PC-9 (cell line): ENCODE measurements around the gene APOA4. TPM values are rescaled to one million over a fixed set of nuclear protein-coding genes. Genes with fewer than 3 reads are reported as not detected.

Experiments
- BruUV-seq: library from RNA; stranded (reverse); fragments of 400-500 nt; replicated peaks from 2 replicates; lab custom pipeline; 2021; lab: Mats Ljungman, UMichigan
- CTCF ChIA-PET: fragments of 300-600 bp; sonication (Branson Sonifier 250); formaldehyde crosslinking; loops from one replicate; lab custom pipeline; 2022; ENCODE audit warnings: antibody characterized with exemption; lab: Charles Lee
- POLR2A ChIA-PET: fragments of 300-600 bp; sonication (Branson Sonifier 250); formaldehyde crosslinking; loops from one replicate; lab custom pipeline; 2022; ENCODE audit warnings: antibody characterized with exemption; ENCODE audit not compliant: unreplicated experiment; lab: Charles Lee
- DNase-seq, 2 experiments: peaks; one replicate each; pipeline versions ENCODE4 v3.0.0 to v3.0.0-alpha.2; 2015 to 2022; ENCODE audit warnings: mixed read lengths in 1 of 2
- H2AFZ ChIP-seq: fragments of 200-600 bp; sonication (generic); 2 replicates; pipeline ENCODE4 v1.8.1; 2017; ENCODE audit warnings: antibody characterized with exemption
- H3F3A ChIP-seq: fragments of 200-600 bp; sonication (generic); 2 replicates; pipeline ENCODE4 v1.8.1; 2017; ENCODE audit warnings: antibody characterized with exemption, mild to moderate bottlenecking, low read depth; ENCODE audit not compliant: insufficient read depth
- H3K27ac ChIP-seq: fragments of 200-600 bp; sonication (generic); 2 replicates; pipeline ENCODE4 v1.6.1; 2016; ENCODE audit warnings: mixed run types
- H3K27me3 ChIP-seq: fragments of 200-600 bp; sonication (generic); 2 replicates; pipeline ENCODE4 v1.6.1; 2016; ENCODE audit warnings: low read depth, mixed run types; ENCODE audit not compliant: insufficient read depth
- H3K36me3 ChIP-seq: fragments of 200-600 bp; sonication (generic); 2 replicates; pipeline ENCODE4 v1.6.1; 2016; ENCODE audit warnings: low read depth, mixed run types
- H3K4me1 ChIP-seq: fragments of 200-600 bp; sonication (generic); replicated peaks from 2 replicates; pipeline ENCODE4 v1.6.1; 2016; ENCODE audit warnings: mixed run types; ENCODE audit not compliant: insufficient read depth
- H3K4me2 ChIP-seq: fragments of 200-600 bp; sonication (generic); 2 replicates; pipeline ENCODE4 v1.6.1; 2017; ENCODE audit warnings: mixed run types
- H3K4me3 ChIP-seq: fragments of 200-600 bp; sonication (generic); 2 replicates; pipeline ENCODE4 v1.6.1; 2016; ENCODE audit warnings: mixed run types
- H3K79me2 ChIP-seq: fragments of 200-600 bp; sonication (generic); 2 replicates; pipeline ENCODE4 v1.6.1; 2017; ENCODE audit warnings: low read depth, mixed run types
- H3K9me2 ChIP-seq: fragments of 200-600 bp; sonication (generic); 2 replicates; pipeline ENCODE4 v1.8.1; 2017; ENCODE audit warnings: mild to moderate bottlenecking; ENCODE audit not compliant: insufficient read depth
- H3K9me3 ChIP-seq: fragments of 200-600 bp; sonication (generic); 2 replicates; pipeline ENCODE4 v1.8.1; 2016; ENCODE audit warnings: low read depth; ENCODE audit not compliant: insufficient read depth
- H4K20me1 ChIP-seq: fragments of 200-600 bp; sonication (generic); 2 replicates; pipeline ENCODE4 v1.8.1; 2017; ENCODE audit not compliant: insufficient read depth
- CTCF ChIP-seq: fragments of 200-600 bp; sonication (generic); conservative IDR thresholded peaks from 2 replicates; pipeline ENCODE4 v1.6.1; 2017; ENCODE audit warnings: mixed run types, antibody characterized with exemption, mild to moderate bottlenecking, moderate library complexity
- EZH2 ChIP-seq: fragments of 200-600 bp; sonication (generic); IDR thresholded peaks from 2 replicates; pipeline ENCODE4 v1.8.0; 2017; ENCODE audit warnings: antibody characterized with exemption, low read depth
- intact Hi-C: fragments of 100-400 bp; cut with micrococcal nuclease; formaldehyde crosslinking; loops from one replicate; pipeline ENCODE4 v1.10.0; 2022; ENCODE audit not compliant: unreplicated experiment
- total RNA-seq: library from RNA; stranded (reverse); gene quantifications from 2 replicates; pipeline ENCODE4 v1.2.3, GENCODE V29; 2021

The APOA4 gene
- total RNA-seq, 1 experiment from 2014 or later, result not detected

- Histone ChIP-seq H3K9me3 (no peaks in the 10 kb centered on the region), H3K4me3 (no peak overlapping the region), H2AFZ (no peak overlapping the region), H3K36me3 (peaks cover 12% of the 10 kb centered on the region; the same call in 1 of the 2 replicates), H3K79me2 (no peaks in the 10 kb centered on the region), H3F3A (no peaks in the 10 kb centered on the region), H3K9me2 (no peaks in the 10 kb centered on the region), H3K27ac (no peak overlapping the region), H3K4me2 (no peak overlapping the region), H3K27me3 (no peaks in the 10 kb centered on the region), H4K20me1 (no peaks in the 10 kb centered on the region), H3K4me1 (no peaks in the 10 kb centered on the region)
- no TSS peak for BruUV-seq
- POLR2A ChIA-PET, result no interaction called here
- CTCF ChIA-PET, result no interaction called here
- intact Hi-C loops, result no loop called here
- no peak for DNase-seq
- TF ChIP-seq EZH2 (no peak), CTCF (no peak)
These were observed 46.5 kb upstream of the APOA4 start for GRCh38 chr11:116869610-116870009.

GRCh38 chr11:116868066-116868465 is 45.0 kb upstream of the APOA4 start:
- H3F3A ChIP-seq, result no peaks in the 10 kb centered on the region
- H2AFZ ChIP-seq, result no peak overlapping the region
- BruUV-seq, result no TSS peak
- no peaks in the 10 kb centered on the region for H3K9me2 ChIP-seq
- no peaks in the 10 kb centered on the region for H3K9me3 ChIP-seq
- H3K27ac ChIP-seq, result no peak overlapping the region
- H3K4me3 ChIP-seq, result no peak overlapping the region
- ChIA-PET POLR2A (no interaction called here), CTCF (no interaction called here)
- TF ChIP-seq CTCF (no peak), EZH2 (no peak)
- H4K20me1 ChIP-seq, result no peaks in the 10 kb centered on the region
- peaks cover 12% of the 10 kb centered on the region; the same call in 1 of the 2 replicates for H3K36me3 ChIP-seq
- H3K79me2 ChIP-seq, result no peaks in the 10 kb centered on the region
- H3K4me1 ChIP-seq, result no peaks in the 10 kb centered on the region
- DNase-seq, result no peak
- H3K4me2 ChIP-seq, result no peak overlapping the region
- no peaks in the 10 kb centered on the region for H3K27me3 ChIP-seq
- intact Hi-C loops, result no loop called here

GRCh38 chr11:116867619-116868018 is 44.5 kb upstream of the APOA4 start:
- Histone ChIP-seq H2AFZ (no peak overlapping the region), H3K4me3 (no peak overlapping the region), H3K36me3 (peaks cover 12% of the 10 kb centered on the region; the same call in 1 of the 2 replicates), H3K27me3 (no peaks in the 10 kb centered on the region), H3K4me1 (no peaks in the 10 kb centered on the region), H3K27ac (no peak overlapping the region), H3K9me2 (no peaks in the 10 kb centered on the region), H3F3A (no peaks in the 10 kb centered on the region), H3K9me3 (no peaks in the 10 kb centered on the region), H3K79me2 (no peaks in the 10 kb centered on the region), H4K20me1 (no peaks in the 10 kb centered on the region), H3K4me2 (no peak overlapping the region)
- CTCF ChIA-PET, result no interaction called here
- no peak for DNase-seq
- intact Hi-C loops, result no loop called here
- POLR2A ChIA-PET, result no interaction called here
- BruUV-seq, result no TSS peak
- TF ChIP-seq EZH2 (no peak), CTCF (no peak)
